Stimulated activated CD8-positive, alpha-beta memory T cell treated with anti-CD3 and anti-CD28 coated beads, Interleukin-7, amount 100 ng/mL, for 48 hours (primary cell): ENCODE data around the gene CD209.

Source experiments
- DNase-seq, 2 donors: peaks; one replicate each; pipeline ENCODE4 v3.0.0-alpha.2; 2020; ENCODE audit warnings: low read depth in 1 of 2; ENCODE audit errors: extremely low read depth in 1 of 2

Gene CD209

DNA sequence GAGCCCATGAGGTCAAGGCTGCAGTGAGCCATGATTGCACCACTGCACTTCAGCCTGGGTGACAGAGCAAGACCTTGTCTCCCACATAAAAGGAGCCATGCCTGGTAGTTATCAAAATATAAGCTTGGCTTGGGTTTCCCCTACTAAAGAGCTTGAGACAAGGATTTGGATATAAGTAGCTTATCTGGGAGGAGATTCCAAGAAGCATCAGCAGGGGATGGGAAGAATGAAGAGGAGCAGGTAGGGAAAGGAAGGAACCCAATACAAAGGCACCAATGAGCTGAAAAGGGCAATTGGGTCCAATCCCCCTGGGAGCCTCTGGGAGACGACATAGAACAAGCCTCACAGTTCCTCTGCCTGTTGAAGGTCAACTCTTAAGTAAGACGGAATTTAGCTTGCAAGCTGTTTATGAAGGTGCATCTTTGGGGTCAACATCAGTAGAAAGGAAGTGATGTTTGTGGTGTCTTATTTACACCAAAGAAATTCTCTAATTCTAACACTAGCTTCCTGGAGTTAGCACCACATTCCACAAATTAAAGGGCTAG, 8.1 kb downstream of the CD209 start:
- DNase-seq: no peak

DNA sequence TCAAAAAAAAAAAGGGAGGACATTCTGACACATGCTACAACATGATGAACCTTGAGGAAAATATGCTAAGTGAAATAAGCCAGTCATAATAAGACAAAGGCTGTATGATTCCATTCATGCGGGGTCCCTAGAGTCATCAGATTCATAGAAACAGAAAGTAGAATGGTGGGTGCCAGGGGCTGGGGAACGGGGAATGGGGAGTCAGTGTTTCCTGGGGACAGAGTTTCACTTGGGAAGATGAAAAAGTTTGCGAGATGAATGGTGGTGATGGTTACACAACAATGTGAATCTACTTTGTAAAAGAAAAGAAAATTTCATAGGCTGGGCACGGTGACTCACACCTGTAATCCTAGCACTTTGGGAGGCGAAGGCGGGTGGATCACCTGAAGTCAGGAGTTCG, 9.3 kb downstream of the CD209 start:
- DNase-seq: peak in 1 of 2 donors; percentile 39

DNA sequence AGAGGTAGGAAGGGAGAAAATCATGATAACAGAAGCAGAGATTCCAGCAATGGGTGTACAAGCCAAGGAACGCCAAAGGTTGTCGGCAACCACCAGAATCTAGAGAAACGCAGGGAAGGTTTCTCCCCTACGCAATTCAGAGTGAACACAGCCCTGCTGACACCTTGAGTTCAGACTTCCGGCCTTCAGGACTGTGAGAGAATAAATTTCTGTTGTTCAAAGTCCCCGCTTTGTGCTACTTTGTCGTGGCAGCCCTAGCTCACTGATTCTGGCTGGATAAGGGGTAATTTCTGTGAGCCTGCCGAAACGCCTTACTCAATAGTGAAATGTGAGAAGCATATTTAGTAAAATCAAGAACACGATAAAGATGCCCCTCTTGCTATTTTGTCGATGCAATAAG, 10.1 kb downstream of the CD209 start:
- no peak for DNase-seq

DNA sequence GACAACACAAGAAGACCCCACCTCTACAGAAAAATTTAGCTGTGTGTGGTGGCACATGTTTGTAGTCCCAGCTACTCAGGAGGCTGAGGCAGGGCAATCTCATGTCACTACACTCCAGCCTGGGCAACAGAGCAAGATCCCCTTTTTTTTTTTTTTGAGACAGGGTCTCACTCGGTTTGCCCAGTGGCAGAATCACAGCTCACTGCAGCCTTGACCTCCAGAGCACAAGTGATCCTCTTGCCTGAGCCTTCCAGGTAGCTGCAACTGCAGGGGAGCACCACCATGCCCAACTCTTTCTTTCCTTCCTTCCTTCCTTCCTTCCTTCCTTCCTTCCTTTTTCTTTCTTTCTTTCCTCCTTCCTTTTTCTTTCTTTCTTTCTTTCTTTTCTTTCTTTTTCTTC, 11.2 kb downstream of the CD209 start:
- DNase-seq: no peak

DNA sequence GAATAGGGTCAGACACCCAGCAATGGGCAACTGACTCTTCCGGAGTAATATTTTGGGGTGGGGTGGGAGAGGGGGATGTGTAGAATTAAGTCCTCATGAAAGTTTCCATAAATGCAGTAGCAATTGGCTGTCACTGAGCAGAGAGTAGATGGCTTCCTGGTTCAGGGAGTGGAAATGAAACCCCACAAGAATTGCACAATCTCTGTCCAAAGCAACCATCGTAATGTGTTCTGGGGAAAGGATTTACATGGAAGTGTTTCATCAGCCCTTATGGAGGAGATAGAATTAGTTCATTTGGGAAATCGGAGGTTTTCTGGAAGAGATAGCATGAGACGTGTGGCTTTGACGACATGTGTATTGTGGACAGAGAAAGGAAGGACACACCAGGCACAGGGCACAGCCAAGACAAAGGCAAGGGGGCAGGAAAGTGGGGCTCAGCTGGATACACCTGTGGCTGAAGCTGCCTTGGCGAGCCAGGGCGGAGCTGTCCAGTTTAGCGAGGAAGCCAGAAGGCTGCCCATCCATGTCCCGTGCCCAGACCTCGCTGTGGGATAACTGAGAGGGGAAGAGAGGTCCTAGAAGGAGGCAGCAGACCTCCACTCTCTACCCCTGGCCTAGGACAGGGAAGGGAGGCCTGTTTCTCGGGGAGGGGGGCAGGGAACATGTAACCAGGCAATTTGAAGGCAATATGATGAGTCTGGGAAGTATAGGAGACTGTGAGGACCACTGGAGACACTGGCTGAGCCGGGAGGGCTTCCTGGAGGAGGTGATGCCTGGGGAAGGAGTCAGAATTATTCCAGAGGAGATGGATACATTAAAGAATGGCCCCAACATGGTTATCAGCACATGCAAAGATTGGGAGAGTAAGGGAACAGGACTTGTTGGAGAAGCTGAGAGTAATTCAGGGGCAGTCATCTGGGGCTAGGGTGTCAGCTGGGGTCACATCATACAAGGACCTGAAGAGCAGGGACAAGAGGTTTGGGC, 12.8 kb downstream of the CD209 start:
- DNase-seq: no peak

DNA sequence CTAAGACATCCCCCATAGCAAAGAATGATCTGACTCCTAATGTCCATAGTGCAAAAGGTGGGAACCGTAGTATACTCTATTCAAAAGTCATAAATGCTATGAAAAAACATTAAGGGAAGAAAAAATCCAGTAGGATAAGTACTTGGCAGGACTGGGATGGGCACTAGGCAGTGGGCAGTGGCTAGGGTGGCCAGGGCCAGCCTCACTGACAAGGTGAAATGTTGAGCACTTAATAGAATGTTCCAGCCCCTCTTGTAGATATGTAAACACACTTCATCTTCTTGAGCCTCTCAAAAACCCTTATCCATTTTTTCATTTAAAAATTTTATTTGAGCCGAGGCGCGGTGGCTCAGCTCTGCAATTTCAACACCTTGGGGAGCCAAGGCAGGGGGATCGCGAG, 14.0 kb downstream of the CD209 start:
- no peak for DNase-seq

DNA sequence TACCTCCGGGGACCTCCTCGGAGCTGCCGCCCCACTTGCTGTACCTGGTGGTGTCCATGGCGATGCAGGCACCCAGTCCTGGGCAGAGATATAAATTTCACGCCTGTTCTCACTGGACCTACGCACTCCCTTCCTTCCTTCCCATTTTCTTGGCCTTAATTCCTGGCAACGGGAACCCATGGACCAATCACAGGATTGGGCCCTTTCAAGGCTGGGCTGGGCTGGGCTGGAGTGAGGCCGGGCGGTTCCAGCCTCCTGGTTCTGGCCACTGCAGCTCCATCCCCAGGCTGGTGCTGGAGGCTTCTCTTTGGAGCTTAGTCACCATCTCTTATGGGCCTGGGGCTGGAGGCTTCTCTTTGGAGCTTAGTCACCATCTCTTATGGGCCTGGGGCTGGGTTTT, 15.3 kb downstream of the CD209 start, which contains the start of gene CLEC4G:
CLEC4G (minus strand) TSS at position 66 of the 400 bp plus-strand sequence; CDS start at position 58, 8 bp downstream.
- DNase-seq: no peak

DNA sequence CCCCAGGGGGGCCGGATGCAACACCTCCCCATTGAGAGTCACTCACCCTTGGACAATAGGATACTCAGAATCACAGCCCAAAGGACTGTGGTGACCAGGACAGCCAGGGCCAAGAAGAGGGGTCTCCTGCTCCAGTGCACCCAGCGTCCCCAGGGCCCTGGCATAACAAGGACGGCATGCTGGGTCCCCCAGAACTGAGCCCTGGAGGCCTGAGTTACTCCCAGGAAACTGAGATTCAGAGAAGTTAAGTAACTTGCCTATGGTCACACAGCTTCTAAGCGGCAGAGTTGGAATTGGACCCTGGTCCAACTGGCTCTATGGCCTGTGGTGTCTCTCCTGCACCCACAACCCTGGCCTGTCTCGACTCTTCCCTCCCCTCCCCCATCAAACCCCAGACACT, 15.7 kb downstream of the CD209 start:
- no peak for DNase-seq

DNA sequence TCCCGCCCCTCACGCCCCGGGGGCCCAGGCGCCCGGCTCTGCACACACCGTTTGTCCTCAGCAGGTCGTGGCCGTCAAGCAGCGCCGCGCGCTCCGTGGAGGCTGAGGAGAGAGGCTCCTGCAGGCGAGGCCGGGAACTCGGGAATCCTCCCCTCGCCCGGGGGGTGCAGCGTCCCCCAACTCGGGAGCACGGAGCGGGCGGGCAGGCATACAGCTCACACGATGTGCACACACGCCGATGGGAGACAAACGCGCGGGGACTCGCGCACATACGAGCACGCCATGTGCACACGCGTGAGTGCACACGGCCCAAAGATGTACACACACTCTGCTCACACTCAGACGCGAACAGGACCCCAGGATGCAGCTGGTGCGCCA, 16.1 kb downstream of the CD209 start:
- no peak for DNase-seq

DNA sequence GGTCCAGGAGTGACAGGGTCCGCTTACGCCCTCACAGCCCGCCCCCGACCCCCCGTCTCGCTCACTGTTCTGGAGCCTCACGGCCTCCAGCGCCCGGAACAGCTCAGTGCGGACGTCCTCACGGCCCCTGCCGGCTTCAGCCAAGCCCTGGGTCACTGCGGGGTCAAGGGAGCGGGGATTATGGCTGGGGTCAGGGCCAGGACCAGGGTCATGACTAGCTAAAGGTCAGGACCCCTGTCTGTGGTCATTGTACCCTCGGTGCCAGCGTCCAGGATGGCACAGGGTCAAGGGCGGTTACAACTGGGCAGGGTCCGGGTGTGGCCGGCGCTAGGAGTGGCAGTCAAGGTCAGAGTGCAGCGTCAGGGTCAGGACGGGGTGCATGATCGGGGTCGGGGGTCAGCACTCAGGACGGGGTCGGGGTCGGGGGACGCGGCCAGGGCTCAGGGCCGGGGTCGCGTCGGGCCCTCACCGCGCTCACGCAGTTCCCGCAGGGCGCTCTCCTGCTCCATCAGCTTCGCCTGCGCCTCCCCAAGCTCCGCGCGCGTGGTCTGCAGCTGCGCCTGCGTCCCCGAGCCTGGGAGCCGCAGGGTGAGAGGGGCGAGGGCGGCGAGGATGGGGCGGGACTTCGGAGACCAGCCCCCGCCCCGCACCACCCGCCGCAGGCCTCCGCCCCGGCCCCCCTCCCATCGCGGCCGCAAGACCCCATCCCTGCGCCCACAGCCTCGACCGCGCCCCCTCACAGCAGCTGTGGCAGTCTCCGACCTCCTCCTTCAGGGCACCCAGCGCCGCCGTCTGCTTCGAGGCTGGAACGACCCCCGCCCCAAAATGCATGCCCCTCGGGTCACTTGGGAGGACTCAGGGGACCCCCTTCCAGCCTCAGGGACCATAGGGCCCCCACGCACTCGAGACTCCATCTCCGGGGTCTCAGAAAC, 16.8 kb downstream of the CD209 start:
- DNase-seq: no peak

DNA sequence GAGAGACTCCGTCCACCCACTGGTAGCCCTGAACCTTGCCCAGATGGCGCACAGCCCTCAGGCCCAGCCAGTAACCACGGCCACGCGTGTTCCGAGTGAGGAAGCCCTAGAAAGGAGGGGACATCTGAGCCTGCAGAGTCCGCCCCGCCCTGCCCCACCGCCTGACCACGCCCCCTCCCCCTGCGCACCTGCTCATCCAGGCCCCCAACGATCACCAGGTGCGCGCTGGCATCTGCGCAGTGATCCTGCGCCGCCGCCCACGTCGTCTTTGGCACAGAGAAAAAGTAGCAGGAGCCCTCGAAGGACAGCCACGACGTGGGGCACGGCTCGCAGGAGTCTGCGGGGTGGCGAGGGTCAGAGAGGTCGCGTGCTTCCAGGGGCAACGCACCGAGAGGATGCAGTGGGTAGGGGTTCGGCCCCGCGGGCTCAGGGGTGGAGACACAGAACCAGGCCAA, 17.5 kb downstream of the CD209 start:
- DNase-seq: no peak

DNA sequence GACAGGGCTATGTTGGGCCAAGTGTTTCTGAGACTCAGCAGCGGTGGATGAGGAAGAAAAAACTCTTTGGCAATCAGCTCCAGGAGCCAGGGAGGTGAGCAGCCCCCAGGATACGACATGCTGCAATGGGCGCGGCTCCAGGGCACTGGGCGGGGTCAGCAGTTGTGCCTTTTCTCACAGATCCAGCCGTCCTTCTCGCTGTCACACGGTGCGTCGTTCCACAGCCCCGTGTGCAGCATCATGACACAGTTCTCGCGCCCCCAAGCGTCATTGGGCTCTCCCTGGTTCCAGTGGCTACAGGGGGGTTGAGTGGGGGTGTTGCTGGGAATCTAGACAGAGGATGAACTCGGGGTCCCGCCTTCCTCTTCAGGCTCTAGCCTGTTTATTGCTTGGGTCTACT, 18.1 kb downstream of the CD209 start:
- no peak for DNase-seq

DNA sequence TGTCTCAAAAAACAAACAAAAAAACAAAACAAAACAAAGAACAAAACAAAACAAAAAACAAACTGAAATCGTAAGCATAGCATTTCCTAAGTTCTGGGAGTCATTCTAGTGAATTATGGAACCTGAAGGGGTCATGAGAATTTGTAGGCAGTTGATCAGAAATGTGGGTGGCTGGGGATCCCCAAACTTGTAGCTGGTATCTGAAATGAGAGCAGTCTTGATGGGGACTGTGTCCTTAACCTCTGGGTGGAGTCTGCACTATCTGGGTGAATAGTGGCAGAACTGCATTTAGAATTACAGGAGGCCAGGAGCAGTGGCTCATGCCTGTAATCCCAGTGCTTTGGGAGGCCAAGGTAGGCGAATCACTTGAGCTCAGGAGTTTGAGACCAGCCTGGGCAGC, 21.5 kb downstream of the CD209 start:
- no peak for DNase-seq

DNA sequence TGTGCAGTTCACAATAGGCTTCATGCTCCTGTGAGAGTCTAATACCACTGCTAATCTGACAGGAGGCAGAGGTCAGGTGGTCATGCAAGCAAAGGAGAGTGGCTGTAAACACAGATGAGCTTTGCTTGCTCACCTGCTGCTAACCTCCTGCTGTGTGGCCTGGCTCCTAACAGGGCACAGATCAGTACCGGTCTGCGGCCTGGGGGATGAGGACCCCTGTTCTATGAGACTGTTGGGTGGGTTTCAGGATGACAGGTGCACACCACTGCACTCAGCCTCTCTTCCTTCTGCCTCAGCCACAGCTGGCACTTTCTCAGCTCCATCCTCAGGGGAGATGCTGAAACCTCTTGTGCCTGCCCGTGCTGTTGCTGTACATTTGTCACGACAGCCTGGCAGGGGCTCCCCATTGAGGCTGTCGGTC, 25.1 kb downstream of the CD209 start:
- DNase-seq: no peak

DNA sequence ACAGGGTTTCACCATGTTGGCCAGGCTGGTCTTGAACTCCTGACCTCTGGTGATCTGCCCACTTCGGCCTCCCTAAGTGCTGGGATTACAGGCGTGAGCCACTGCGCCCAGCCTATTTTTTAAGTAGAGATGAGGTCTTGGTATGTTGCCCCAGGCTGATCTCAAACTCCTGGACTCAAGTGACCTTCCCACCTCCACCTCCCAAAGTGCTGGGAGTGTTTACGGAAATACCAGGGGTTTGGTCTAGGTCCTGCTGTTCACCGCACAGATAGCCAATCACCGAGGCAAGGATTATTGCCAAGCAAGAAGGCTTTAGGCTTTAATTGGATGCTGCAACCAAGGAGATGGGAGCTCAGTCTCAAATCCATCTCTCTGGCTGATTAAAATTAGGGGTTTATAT, 27.0 kb downstream of the CD209 start:
- DNase-seq: no peak

DNA sequence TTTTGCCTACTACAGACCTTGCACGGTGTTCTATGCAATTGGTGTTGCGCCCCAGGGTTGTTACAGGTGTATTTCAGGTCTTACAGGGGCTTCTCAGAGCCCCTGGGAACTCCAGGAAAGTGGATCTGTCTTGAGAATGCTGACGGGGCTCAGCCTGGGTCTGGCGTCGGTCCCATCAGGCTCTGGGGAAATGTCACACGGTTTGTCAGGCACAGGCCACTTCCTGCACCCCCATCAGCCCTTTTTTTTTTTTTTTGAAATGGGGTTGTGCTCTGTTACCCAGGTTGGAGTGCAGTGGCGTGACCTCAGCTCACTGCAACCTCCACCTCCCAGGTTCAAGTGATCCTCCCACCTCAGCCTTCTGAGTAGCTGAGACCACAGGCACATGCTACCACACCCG, 28.7 kb downstream of the CD209 start:
- no peak for DNase-seq

DNA sequence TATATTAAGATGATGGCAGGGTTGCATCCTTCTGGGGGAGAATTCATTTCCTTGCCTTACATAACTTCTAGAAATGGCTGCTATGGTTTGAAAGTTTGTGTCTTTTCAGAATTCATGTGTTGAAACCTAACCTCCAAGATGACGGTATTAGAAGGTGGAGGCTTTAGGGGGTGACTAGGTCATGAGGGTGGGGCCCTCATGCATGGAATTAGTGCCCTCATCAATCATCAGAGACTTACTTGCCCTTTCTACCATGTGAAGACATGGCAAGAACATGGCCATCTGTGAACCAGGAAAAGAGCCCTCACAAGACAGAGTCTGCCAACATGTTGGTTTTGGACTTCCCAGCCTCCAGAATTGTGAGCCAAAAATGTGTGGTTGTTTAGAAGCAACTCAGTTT, 30.6 kb downstream of the CD209 start:
- no peak for DNase-seq

DNA sequence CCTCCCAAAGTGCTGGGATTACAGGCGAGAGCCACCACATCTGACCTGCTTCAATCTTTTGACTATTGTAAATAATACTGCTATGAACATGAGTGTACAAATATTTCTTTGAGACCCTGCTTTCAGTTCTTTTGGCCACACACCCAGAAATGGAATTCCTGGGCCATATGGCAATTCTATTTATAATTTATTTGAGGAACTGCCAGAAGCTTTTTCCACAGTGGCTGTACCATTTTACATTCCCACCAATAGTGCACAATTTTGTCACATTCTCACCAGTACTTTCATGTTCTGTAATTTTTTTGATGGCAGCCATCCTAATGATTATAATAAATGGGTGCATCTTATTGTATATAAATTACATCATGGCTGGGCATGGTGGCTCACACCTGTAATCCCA, 31.7 kb downstream of the CD209 start:
- no peak for DNase-seq

DNA sequence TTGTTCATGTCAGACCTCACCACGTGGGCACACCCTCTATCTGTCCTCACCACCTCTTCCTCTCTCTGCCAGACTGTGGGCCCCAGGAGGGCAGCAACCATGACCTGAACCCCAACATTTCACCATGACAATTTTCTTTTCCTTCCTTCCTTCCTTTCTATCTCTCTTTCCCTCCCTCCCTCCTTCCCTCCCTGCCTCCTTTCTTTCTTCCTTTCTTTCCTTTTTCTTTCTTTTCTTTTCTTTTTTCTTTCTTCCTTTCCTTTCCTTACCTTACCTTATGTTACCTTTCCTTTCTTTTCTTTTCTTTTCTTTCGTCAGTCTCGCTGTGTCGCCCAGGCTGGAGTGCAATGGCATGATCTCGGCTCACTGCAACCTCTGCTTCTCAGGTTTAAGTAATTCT, 36.7 kb downstream of the CD209 start:
- no peak for DNase-seq

DNA sequence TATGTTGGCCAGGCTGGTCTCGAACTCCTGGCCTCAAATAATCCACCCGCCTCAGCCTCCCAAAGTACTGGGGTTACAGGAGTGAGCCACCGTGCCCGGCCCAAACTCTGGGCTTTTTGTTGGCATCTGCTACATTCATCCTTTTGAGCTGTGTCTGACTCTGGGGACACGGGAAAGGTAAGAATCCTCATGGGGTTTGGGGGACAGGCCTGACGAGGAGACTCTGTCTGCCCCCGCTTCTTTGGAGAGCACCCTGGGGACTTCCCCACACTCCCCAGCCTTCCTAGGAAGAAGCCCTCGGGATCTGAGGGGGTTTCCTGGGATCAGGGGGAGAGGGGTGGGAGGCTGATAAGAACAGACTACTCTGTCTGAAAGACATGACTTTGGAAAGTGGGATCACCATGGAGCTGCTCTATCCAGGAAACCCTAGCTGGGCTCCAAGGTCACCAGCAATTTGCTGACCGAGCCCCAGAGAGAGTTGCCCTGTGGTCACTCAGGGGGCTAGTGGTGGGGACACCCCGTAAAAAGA, 37.3 kb downstream of the CD209 start:
- no peak for DNase-seq

DNA sequence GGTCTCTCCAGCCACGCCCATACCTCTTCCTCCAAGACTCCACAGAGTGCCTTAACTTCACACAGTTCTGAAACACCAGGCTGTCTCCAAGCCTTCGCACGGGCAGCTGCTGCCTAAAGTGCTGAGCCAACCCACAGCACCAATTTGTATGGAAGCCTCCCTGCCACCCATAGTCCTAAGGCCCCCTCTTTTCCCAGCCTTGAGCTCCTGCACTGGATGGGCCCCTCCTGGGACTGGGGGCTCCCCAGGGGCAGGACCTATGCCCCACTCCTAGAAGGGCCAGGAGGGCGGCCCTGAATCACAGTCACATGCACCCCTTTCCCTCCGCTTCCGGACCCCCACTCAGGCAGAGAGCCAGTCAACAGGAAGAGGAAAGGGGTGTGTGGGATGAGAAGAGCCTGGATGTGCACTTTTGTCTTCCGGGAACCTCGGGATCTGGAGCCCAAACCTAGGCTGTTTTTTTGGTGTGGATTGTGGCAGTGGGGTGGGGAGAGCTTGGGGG, 40.3 kb downstream of the CD209 start:
- DNase-seq: no peak
